ENCODE results near the gene TBC1D22A.

The TBC1D22A gene

DNA sequence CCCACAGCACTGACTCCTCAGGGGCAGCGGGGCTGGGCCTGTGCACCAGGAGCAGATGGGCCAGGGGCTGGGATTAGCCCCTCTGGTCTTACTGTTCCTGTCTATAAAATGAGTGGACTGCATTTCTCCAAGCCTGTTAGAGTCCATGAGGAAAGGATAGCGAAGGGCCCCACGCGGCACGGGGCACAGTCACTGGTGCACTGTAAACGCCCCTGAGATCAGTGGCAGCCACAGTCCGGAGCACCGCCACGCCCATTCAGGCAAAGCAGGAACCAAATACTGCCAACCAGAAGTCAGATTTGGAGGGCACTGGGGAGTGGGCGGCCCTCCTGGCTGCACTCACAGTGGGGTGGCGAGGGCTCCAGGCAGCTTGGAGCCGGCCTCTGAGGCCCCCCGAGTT, 387.5 kb downstream of the TBC1D22A start:
- POLR2A ChIA-PET = no interaction called here

DNA sequence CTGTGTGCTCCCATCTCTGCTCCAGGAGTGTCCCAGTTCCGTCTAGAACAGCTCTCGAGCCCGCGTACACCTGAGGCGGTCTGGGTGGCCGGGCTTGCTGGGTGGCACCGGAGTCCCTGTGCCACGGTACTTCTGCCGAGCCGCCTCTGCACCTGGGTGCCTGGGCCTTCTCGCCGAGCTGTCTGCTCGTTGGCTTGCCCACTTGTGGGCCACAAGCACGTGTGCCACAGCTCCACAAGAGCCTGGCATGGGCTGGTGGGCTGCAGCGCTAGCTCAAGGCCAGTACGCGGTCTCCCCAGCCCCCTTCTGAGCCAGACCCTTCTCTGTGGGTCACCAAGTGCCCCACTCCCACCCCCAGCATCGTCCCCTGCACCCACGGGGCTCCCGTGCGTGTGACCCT, 388.0 kb downstream of the TBC1D22A start:
- no peak for DNase-seq (ENCODE audit: low read depth, low spot score)
- ChIA-PET POLR2A (no interaction called here), CTCF (no interaction called here)
- TF ChIP-seq, protein P1, sequence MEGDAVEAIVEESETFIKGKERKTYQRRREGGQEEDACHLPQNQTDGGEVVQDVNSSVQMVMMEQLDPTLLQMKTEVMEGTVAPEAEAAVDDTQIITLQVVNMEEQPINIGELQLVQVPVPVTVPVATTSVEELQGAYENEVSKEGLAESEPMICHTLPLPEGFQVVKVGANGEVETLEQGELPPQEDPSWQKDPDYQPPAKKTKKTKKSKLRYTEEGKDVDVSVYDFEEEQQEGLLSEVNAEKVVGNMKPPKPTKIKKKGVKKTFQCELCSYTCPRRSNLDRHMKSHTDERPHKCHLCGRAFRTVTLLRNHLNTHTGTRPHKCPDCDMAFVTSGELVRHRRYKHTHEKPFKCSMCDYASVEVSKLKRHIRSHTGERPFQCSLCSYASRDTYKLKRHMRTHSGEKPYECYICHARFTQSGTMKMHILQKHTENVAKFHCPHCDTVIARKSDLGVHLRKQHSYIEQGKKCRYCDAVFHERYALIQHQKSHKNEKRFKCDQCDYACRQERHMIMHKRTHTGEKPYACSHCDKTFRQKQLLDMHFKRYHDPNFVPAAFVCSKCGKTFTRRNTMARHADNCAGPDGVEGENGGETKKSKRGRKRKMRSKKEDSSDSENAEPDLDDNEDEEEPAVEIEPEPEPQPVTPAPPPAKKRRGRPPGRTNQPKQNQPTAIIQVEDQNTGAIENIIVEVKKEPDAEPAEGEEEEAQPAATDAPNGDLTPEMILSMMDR (IDR thresholded peaks at IDR 0.05; ENCODE audit: insufficient read depth, low read length, missing control alignments) = no peak
- H3K4me3 ChIP-seq (ENCODE audit: low read depth, low read length) = no peak overlapping the region

More for the DNA sequence above, 387.5 kb downstream of the TBC1D22A start:
- no peak for DNase-seq (ENCODE audit: low read depth, low spot score)
- TF ChIP-seq, protein P1 (IDR thresholded peaks at IDR 0.05; ENCODE audit: insufficient read depth, low read length, missing control alignments) = no peak
- CTCF ChIA-PET = no interaction called here
- no peak overlapping the region for H3K4me3 ChIP-seq (ENCODE audit: low read depth, low read length)

DNA sequence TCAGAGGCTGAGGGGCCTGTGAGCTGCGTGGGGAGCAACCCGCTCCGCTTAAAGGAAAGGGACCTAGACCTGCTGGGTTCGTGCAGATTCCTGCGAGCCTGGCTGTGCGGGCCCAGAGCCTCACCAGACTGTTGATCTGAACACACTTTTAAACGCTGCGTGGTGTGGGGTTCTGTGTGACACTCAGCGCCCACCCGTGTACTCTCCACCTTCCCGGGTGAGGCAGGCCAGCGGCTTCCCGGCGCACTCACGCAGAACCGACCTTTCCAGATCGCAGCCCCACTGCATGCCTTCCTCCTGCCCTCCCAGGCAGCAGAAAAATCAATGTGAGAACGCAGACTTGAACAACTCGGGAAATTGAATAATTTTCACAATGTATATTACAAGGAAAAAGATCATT, 388.6 kb downstream of the TBC1D22A start:
- TF ChIP-seq, protein P1 (IDR thresholded peaks at IDR 0.05; ENCODE audit: insufficient read depth, low read length, missing control alignments) = no peak

DNA sequence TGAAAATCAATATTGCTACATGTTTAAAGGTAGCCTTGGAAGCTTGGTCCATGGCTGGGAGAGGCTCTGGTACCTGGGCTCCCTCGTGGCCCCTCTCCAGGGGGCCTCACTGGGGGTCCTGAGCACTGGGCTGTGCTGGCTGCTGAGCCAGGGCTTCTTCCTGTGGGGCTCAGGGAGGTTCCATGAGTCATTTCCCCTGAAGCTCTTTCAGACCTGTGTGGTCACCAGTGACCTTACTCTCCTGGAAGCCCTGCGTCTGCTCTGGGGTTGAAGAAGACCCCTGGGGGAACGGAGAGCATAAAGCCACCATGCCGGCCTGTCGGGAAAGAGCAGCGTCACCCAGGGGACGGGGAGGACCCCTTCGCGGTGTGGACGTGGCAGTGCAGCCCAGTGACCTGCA, 389.0 kb downstream of the TBC1D22A start:
- TF ChIP-seq, protein P1 (IDR thresholded peaks at IDR 0.05; ENCODE audit: insufficient read depth, low read length, missing control alignments) = no peak
- POLR2A ChIA-PET = no interaction called here
- CTCF ChIA-PET = no interaction called here
- no peak for DNase-seq (ENCODE audit: low read depth, low spot score)
- no peak overlapping the region for H3K4me3 ChIP-seq (ENCODE audit: low read depth, low read length)

More for the DNA sequence above, 388.6 kb downstream of the TBC1D22A start:
- DNase-seq (ENCODE audit: low read depth, low spot score) = no peak
- POLR2A ChIA-PET = no interaction called here
- CTCF ChIA-PET = no interaction called here
- H3K4me3 ChIP-seq (ENCODE audit: low read depth, low read length) = no peak overlapping the region

DNA sequence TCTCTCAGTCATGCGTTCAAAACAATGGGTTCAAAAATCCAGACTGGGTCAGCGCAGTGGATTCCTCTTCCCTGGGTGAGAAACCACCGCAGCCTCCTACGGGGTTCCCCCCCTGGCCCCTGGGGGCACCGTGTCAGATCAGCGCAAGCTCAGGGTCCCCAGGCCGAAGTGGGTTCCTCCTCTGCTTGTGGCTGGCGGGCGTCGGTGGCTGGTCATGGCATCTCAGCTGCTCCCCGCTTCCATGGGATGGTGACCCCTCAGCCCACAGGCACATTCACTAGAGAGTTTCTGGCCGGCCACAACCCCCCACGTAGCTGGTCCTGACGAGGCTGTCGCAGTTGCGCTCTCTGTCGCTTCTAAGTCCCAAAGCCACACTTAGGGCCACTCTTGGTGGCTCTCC, 389.8 kb downstream of the TBC1D22A start:
- TF ChIP-seq, protein P1 (IDR thresholded peaks at IDR 0.05; ENCODE audit: insufficient read depth, low read length, missing control alignments) = no peak
- DNase-seq (ENCODE audit: low read depth, low spot score) = no peak
- no peak overlapping the region for H3K4me3 ChIP-seq (ENCODE audit: low read depth, low read length)
- CTCF ChIA-PET = no interaction called here
- POLR2A ChIA-PET = no interaction called here

DNA sequence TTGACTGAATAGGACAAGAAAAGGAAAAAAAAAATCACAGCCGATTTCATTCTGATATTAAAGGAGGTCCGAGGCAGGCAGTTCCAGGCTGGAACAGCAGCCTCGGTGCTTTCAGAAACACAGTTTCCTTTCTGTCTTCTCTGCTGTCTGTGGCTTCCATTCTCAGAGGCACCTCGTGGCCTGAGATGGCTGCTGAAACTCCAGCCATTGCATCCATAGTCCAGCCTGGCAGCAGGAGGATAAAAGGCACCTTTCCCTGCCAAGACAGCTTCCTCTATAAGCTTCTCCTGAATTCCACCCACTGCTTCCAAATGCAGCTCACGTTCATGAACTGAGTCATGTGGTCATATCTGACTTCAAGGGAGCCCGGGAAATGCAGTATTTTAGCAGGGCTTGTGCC, 390.5 kb downstream of the TBC1D22A start:
- ChIA-PET CTCF (no interaction called here), POLR2A (no interaction called here)
- no peak for DNase-seq (ENCODE audit: low read depth, low spot score)
- no peak overlapping the region for H3K4me3 ChIP-seq (ENCODE audit: low read depth, low read length)
- TF ChIP-seq, protein P1 (IDR thresholded peaks at IDR 0.05; ENCODE audit: insufficient read depth, low read length, missing control alignments) = no peak
